HepG2 (cell line): ENCODE measurements around the gene SUN5. TPM values are rescaled to one million over a fixed set of nuclear protein-coding genes. Genes with fewer than 3 reads are reported as not detected.
A peak's percentile ranks its signal among the peaks of the same experiment; 100 is the strongest.

Experiments used
- AGO1 ChIP-seq: fragments of 200-400 bp; formaldehyde crosslinking; IDR thresholded peaks from 2 replicates; pipeline ENCODE4 v1.6.1; 2017; ENCODE audit warnings: mild to moderate bottlenecking, low read depth, low read length, moderate library complexity; ENCODE audit not compliant: poor library complexity, severe bottlenecking
- CENPBD1 ChIP-seq: sonication (generic); formaldehyde crosslinking; IDR thresholded peaks from 2 replicates; pipeline ENCODE4 v1.8.0; 2022; ENCODE audit warnings: missing genetic modification reagents, low read depth, mild to moderate bottlenecking, borderline replicate concordance
- ESRRA ChIP-seq: sonication (generic); formaldehyde crosslinking; IDR thresholded peaks from 2 replicates; pipeline ENCODE4 v1.5.1; 2020; ENCODE audit warnings: mild to moderate bottlenecking, low read depth, missing genetic modification reagents
- GMEB1 ChIP-seq: sonication (generic); formaldehyde crosslinking; IDR thresholded peaks from 2 replicates; pipeline ENCODE4 v1.5.1; 2020; ENCODE audit warnings: missing genetic modification reagents, mild to moderate bottlenecking, borderline replicate concordance
- MLXIP ChIP-seq: sonication (generic); formaldehyde crosslinking; IDR thresholded peaks from 2 replicates; pipeline ENCODE4 v1.9.0; 2021; ENCODE audit warnings: missing genetic modification reagents, borderline replicate concordance
- NONO ChIP-seq, 2 experiments: fragments of 450-650 bp in 1 of 2; sonication (generic) in 1 of 2; formaldehyde crosslinking in 1 of 2; IDR thresholded peaks in 1 of 2; conservative IDR thresholded peaks in 1 of 2; 2 replicates each; pipeline versions ENCODE4 v1.6.1 to v1.8.0; 2017 to 2022; ENCODE audit warnings: mild to moderate bottlenecking in 1 of 2, missing genetic modification reagents in 1 of 2, moderate library complexity in 1 of 2
- PAWR ChIP-seq: sonication (generic); formaldehyde crosslinking; IDR thresholded peaks from 2 replicates; pipeline ENCODE4 v1.4.0; 2020; ENCODE audit warnings: missing genetic modification reagents, mild to moderate bottlenecking, borderline replicate concordance
- RARA ChIP-seq: IDR thresholded peaks from 2 replicates; pipeline ENCODE4 v1.6.1; 2016; ENCODE audit warnings: missing genetic modification reagents, missing compliant biosample characterization
- REXO4 ChIP-seq: sonication (generic); formaldehyde crosslinking; IDR thresholded peaks from 2 replicates; pipeline ENCODE4 v1.8.0; 2022; ENCODE audit warnings: missing genetic modification reagents, mild to moderate bottlenecking, borderline replicate concordance
- SAFB2 ChIP-seq: sonication (generic); formaldehyde crosslinking; IDR thresholded peaks from 2 replicates; pipeline ENCODE4 v1.5.1; 2020; ENCODE audit warnings: missing genetic modification reagents, low read depth, mild to moderate bottlenecking, borderline replicate concordance
- SALL1 ChIP-seq: sonication (generic); formaldehyde crosslinking; IDR thresholded peaks from 2 replicates; pipeline ENCODE4 v1.8.0; 2022; ENCODE audit warnings: mild to moderate bottlenecking, missing genetic modification reagents
- TBX2 ChIP-seq: sonication (generic); formaldehyde crosslinking; IDR thresholded peaks from 2 replicates; pipeline ENCODE4 v1.5.0; 2020; ENCODE audit warnings: missing genetic modification reagents, mild to moderate bottlenecking, borderline replicate concordance
- TFAP4 ChIP-seq: sonication (generic); IDR thresholded peaks from 2 replicates; pipeline ENCODE4 v1.6.1; 2016; ENCODE audit warnings: low read depth, borderline replicate concordance
- ZBTB34 ChIP-seq: sonication (generic); formaldehyde crosslinking; IDR thresholded peaks from 2 replicates; pipeline ENCODE4 v1.8.0; 2022; ENCODE audit warnings: mild to moderate bottlenecking, missing genetic modification reagents
- ZFYVE20 ChIP-seq: sonication (generic); formaldehyde crosslinking; IDR thresholded peaks from 2 replicates; pipeline ENCODE4 v1.8.0; 2023; ENCODE audit warnings: low read depth, mild to moderate bottlenecking, moderate library complexity, missing genetic modification reagents, borderline replicate concordance
- ZNF430 ChIP-seq: sonication (generic); formaldehyde crosslinking; IDR thresholded peaks from 2 replicates; pipeline ENCODE4 v1.9.0; 2021; ENCODE audit warnings: mild to moderate bottlenecking, missing genetic modification reagents
- ZNF512 ChIP-seq: sonication (generic); formaldehyde crosslinking; IDR thresholded peaks from 2 replicates; pipeline ENCODE4 v1.4.0; 2020; ENCODE audit warnings: mild to moderate bottlenecking, missing genetic modification reagents
- ZNF615 ChIP-seq: sonication (generic); formaldehyde crosslinking; IDR thresholded peaks from 2 replicates; pipeline ENCODE4 v1.5.0; 2020; ENCODE audit warnings: mild to moderate bottlenecking, missing genetic modification reagents, borderline replicate concordance
- ZNF678 ChIP-seq: sonication (generic); formaldehyde crosslinking; IDR thresholded peaks from 2 replicates; pipeline ENCODE4 v1.4.0; 2020; ENCODE audit warnings: mild to moderate bottlenecking, missing genetic modification reagents
- ZNF878 ChIP-seq: sonication (generic); formaldehyde crosslinking; IDR thresholded peaks from 2 replicates; pipeline ENCODE4 v1.8.1; 2023; ENCODE audit warnings: mild to moderate bottlenecking, missing genetic modification reagents, moderate library complexity
- polyA plus RNA-seq, 8 experiments: library from polyadenylated mRNA; depleted of rRNA in 3 of 8; stranded (reverse) in 7 of 8; unstranded in 1 of 8; fragments of >200 nt; fragmentation: Illumina TruSeq in 4 of 8; extraction: Trizol in 4 of 8; gene quantifications; 2 replicates each; pipeline versions ENCODE4 v1.2.1 to v1.2.3, GENCODE V29; 2011 to 2016; ENCODE audit warnings: low read depth in 4 of 8, missing spikeins in 1 of 8, mixed read lengths in 1 of 8; ENCODE audit not compliant: insufficient read depth in 1 of 8
- total RNA-seq, 5 experiments: library from RNA; depleted of rRNA; stranded (reverse); fragments of >200 nt; fragmentation: Illumina TruSeq; extraction: Trizol; gene quantifications; 2 replicates each; pipeline ENCODE4 v1.2.3, GENCODE V29; 2016; ENCODE audit warnings: low read depth in 1 of 5

The SUN5 gene
- total and polyA plus RNA-seq, 2 of the 13 experiments (the other 11 are each of a cell fraction or from before 2014, with no cell fraction given), result not detected

GRCh38 chr20:33021879-33022278 lies 17.6 kb upstream of the SUN5 start (continued):
- TF ChIP-seq TFAP4 (no peak), ZNF430 (CRISPR knock-in tag) (no peak), ZNF678 (CRISPR knock-in tag) (no peak), PAWR (CRISPR knock-in tag) (no peak), ZBTB34 (CRISPR knock-in tag) (no peak), MLXIP (CRISPR knock-in tag) (no peak), ESRRA (CRISPR knock-in tag) (no peak), ZNF878 (CRISPR knock-in tag) (no peak), REXO4 (CRISPR knock-in tag) (no peak), ZNF615 (CRISPR knock-in tag) (no peak), TBX2 (CRISPR knock-in tag) (no peak), SAFB2 (no peak), GMEB1 (0 out of 2 replicates have a peak, but pooled peaks have one; percentile 23), RARA (CRISPR knock-in tag) (no peak), CENPBD1 (CRISPR knock-in tag) (0 out of 2 replicates have a peak, but pooled peaks have one; percentile 61), NONO (IDR thresholded peaks at IDR 0.05) (no peak), NONO (CRISPR knock-in tag; conservative IDR thresholded peaks at IDR 0.05) (0 out of 2 replicates have a peak, but pooled peaks have one; percentile 17), ZFYVE20 (no peak), ZNF512 (CRISPR knock-in tag) (no peak), AGO1 (no peak), SALL1 (CRISPR knock-in tag) (no peak)
